Type B pancreatic cell (in vitro differentiated cells): Measurements from ENCODE around the gene ELP5. TPM values are rescaled to one million over a fixed set of nuclear protein-coding genes. Genes with fewer than 3 reads are reported as not detected.
"Not testable (repeated sequence)": the region's sequence is repeated elsewhere in the genome, so short reads cannot be mapped to it uniquely, and the experiment has no call there.

Experiments
- DNase-seq: peaks from one replicate; pipeline ENCODE4 v3.0.0; 2021; ENCODE audit warnings: mixed read lengths; ENCODE audit not compliant: unreplicated experiment; ENCODE audit errors: extremely low spot score
- H3K27ac Mint-ChIP-seq: 2 replicates; pipeline ENCODE4 v1.8.0; 2021; ENCODE audit warnings: mild to moderate bottlenecking, mixed read lengths
- H3K27me3 Mint-ChIP-seq: 2 replicates; pipeline ENCODE4 v1.8.0; 2021; ENCODE audit warnings: mixed read lengths
- H3K36me3 Mint-ChIP-seq: 2 replicates; pipeline ENCODE4 v1.8.0; 2021; ENCODE audit warnings: mixed read lengths
- H3K4me1 Mint-ChIP-seq: one replicate; pipeline ENCODE4 v1.8.0; 2021; ENCODE audit warnings: mixed read lengths; ENCODE audit not compliant: unreplicated experiment
- H3K4me3 Mint-ChIP-seq: 2 replicates; pipeline ENCODE4 v1.8.0; 2021; ENCODE audit warnings: mild to moderate bottlenecking, mixed read lengths
- H3K9me3 Mint-ChIP-seq: 2 replicates; pipeline ENCODE4 v1.8.0; 2021; ENCODE audit warnings: mixed read lengths
- total RNA-seq: library from RNA; stranded (reverse); gene quantifications from 2 replicates; pipeline ENCODE4 v1.2.1, GENCODE V29; 2021; ENCODE audit warnings: low replicate concordance
- TF ChIP-seq, protein P1 (sequence below): fragments of 200-600 bp; sonication (generic); conservative IDR thresholded peaks from 2 replicates; pipeline ENCODE4 v1.5.0; 2021; ENCODE audit warnings: antibody characterized with exemption, mild to moderate bottlenecking

The ELP5 gene
- total RNA-seq, 1 donor from 2014 or later, result 55.7 TPM

DNA sequence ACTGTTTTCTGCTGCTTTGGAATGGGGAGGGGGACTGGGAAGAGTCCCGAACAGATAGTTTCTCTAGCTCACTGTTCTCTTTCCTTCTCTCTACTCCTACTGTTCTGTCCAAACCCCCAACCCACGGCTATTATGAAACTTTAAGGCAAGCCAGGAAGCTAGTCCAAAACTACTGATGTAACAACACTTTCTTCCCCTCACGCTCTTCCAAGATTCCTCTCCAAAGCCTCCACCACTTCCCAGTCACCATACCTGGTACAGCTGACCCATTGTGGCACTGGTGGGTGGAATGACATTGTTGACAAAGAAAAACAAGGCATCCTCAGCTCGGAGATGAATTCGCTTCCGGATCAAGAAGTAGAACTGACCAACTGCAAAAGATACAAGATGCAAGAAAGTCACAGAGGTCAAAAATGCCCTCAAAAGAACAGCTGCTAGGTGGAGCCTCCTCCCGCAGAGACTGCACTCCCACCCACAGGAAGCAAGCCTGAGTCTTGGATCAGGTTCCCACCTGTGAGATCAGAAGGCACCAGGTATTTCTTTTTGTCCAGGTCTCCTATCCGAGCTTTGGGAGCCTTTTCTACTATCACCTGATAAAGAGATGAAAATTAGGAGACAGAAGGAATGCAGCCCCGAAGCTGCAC lies 10.8 kb upstream of the ELP5 start:
- Mint-ChIP-seq H3K4me1 (peaks cover 31% of the 10 kb centered on the region), H3K4me3 (peak overlapping the region; percentile 98), H3K9me3 (no peaks in the 10 kb centered on the region), H3K27me3 (peaks cover 4% of the 10 kb centered on the region), H3K36me3 (peaks cover 29% of the 10 kb centered on the region), H3K27ac (peak overlapping the region; percentile 97)
- no peak for DNase-seq
- TF ChIP-seq, protein P1, sequence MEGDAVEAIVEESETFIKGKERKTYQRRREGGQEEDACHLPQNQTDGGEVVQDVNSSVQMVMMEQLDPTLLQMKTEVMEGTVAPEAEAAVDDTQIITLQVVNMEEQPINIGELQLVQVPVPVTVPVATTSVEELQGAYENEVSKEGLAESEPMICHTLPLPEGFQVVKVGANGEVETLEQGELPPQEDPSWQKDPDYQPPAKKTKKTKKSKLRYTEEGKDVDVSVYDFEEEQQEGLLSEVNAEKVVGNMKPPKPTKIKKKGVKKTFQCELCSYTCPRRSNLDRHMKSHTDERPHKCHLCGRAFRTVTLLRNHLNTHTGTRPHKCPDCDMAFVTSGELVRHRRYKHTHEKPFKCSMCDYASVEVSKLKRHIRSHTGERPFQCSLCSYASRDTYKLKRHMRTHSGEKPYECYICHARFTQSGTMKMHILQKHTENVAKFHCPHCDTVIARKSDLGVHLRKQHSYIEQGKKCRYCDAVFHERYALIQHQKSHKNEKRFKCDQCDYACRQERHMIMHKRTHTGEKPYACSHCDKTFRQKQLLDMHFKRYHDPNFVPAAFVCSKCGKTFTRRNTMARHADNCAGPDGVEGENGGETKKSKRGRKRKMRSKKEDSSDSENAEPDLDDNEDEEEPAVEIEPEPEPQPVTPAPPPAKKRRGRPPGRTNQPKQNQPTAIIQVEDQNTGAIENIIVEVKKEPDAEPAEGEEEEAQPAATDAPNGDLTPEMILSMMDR, result no peak

DNA sequence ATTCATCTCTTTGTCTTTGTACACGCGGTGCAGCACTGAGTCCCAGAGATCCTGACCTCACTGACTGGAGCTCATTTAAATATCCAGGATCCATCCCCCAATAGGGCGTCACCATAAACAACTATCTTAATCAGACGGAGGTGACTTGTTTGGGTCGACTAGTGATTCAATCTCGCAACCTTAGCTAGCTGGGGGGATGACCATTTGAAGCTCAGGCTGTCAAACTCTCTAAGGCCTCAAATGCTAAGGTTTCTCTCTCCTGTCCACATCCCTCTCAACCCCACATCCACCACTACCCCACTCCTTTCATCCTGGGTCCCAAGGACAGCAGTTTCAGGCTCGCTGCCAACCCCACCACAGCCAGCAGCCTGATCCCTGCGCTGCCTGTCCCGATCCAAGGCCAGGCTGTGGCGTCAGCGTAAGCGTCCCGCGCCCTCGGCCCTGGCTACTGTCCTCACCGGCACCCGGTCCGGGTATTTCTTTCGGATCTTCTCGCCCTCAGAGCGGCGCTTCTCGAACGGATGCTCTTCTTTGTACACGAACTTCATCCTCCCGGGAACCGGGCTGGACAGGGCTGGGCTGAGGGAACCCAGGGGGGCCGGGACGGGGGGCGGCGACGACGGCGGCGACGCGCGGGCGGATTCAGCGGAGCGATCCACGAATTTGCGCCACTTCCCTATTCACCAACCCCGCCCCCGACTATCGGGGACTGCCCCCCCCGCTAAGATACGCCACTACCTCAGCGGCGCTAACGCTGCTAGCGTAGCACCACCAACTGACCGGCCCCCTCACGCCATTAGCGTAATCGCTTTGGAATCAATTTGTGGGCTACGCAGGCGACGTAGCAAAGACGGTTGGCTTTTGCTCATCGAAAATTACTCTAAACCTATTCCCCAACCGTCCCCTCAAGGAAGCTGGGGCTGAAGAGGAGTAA lies 10.0 kb upstream of the ELP5 start, which contains the start of gene GABARAP:
TSS of gene GABARAP (minus strand) at position 667 of the 934 bp plus-strand sequence. CDS start at position 548, 119 bp downstream.
- Mint-ChIP-seq H3K27ac (peak within 1 kb of the TSS; percentile 97), H3K36me3 (peaks cover 30% of the 10 kb centered on the region), H3K4me1 (peaks cover 32% of the 10 kb centered on the region), H3K9me3 (no peaks in the 10 kb centered on the region), H3K4me3 (peak within 1 kb of the TSS; percentile 98), H3K27me3 (peaks cover 4% of the 10 kb centered on the region)
- peak; percentile 94 for DNase-seq
- TF ChIP-seq, protein P1, result no peak

DNA sequence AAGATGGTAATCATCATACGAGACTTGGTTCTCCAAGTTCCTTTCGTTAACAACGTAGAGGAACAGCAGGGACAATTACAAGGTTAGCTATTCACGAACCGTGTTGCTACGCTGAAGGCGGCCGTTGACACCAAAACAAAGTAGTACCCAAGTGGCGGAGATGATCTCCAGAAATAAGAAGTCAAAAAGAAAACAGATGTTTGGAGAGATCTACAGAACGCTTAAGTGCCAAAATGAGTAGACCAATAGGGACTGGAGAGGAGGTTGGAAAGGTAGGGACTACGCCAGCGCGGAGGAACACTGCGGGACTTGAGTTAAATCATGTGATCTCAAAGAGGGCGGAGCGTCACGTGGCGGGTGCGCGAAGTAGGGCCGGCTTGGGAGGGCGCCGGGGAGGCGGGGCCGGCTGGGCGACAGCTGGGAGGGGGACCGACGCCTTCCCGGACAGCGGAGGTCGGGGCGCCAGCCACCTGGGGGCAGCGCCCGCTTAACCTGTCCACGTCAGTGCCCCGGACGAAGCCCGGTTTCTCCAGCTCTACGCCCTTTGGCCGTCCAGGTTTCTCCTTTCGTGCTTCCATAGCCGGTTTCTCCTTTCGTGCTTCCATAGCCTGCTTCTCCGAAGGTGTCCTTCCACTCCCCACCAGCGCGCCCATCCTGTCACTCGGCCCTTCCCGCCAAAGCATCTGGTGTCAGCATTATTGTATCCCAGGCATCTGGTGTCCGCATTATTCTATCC lies 9.1 kb upstream of the ELP5 start:
- Mint-ChIP-seq H3K36me3 (peaks cover 28% of the 10 kb centered on the region), H3K9me3 (no peaks in the 10 kb centered on the region), H3K4me3 (peak overlapping the region; percentile 98), H3K27me3 (peaks cover 4% of the 10 kb centered on the region), H3K4me1 (peaks cover 28% of the 10 kb centered on the region), H3K27ac (peak overlapping the region; percentile 97)
- peak; percentile 94 for DNase-seq
- TF ChIP-seq, protein P1, result no peak

DNA sequence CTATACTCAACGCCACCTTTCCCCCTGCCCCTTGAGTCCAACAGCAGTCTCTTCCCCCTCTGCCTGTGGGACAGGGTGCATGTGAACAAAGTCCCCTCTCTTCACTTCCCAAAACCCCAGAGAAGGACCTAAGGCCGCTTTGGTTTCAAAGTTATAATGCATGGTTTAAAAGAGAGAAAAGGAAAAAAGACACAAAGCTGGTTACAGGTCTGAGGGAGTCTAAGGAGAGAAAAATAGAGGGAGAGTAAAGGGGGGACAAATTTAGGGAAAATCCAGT lies 8.6 kb upstream of the ELP5 start:
- Mint-ChIP-seq H3K4me3 (peak overlapping the region; percentile 98), H3K27ac (peak overlapping the region; percentile 97), H3K36me3 (peaks cover 28% of the 10 kb centered on the region), H3K4me1 (peaks cover 28% of the 10 kb centered on the region), H3K9me3 (no peaks in the 10 kb centered on the region), H3K27me3 (peaks cover 4% of the 10 kb centered on the region)
- DNase-seq, result no peak
- TF ChIP-seq, protein P1, result no peak

DNA sequence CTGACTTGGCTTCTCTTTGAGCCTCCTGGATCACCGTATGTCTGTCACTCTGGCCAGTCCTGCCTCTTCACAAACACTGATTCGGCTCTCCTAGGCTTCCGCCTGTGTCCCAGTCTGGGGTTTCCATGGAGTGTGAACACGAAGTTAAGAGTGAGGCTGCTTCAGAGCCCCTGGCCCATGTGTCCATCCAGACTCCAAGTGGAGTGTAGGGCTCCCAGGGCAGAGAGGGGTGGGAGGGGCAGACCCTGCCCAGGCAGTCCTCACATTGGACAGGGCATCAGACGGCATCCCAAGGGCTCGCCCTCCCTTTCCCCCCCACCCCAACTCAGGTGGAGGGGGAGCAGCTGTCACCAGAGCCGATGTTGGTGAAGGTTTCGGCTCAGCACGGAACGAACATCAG lies 8.2 kb upstream of the ELP5 start:
- peak overlapping the region; percentile 98 for H3K4me3 Mint-ChIP-seq
- not testable (repeated sequence) for H3K9me3 Mint-ChIP-seq, H3K27me3 Mint-ChIP-seq, DNase-seq
- H3K4me1 Mint-ChIP-seq, result peaks cover 28% of the 10 kb centered on the region
- H3K36me3 Mint-ChIP-seq, result peaks cover 28% of the 10 kb centered on the region
- peak overlapping the region; percentile 97 for H3K27ac Mint-ChIP-seq
